Skeletal muscle tissue (tissue), 4 donors: Measurements from ENCODE around the gene SRPK2. TPM values are rescaled to one million over a fixed set of nuclear protein-coding genes. Genes with fewer than 3 reads are reported as not detected.

Source experiments
- H3K27ac ChIP-seq: one replicate; pipeline ENCODE4 v1.7.0; 2013; ENCODE audit warnings: mild to moderate bottlenecking, low read depth, low read length, inconsistent platforms
- H3K27me3 ChIP-seq, 3 donors: one replicate each; pipeline ENCODE4 v1.7.0; 2013; ENCODE audit warnings: low read length in 3 of 3; ENCODE audit not compliant: control insufficient read depth in 3 of 3, insufficient read depth in 3 of 3
- H3K36me3 ChIP-seq, 3 donors: one replicate each; pipeline ENCODE4 v1.7.0; 2013; ENCODE audit warnings: low read length in 3 of 3; ENCODE audit not compliant: control insufficient read depth in 3 of 3, insufficient read depth in 3 of 3
- H3K4me1 ChIP-seq, 3 donors: one replicate each; pipeline ENCODE4 v1.7.0; 2013; ENCODE audit warnings: low read length in 3 of 3, mild to moderate bottlenecking in 3 of 3; ENCODE audit not compliant: control insufficient read depth in 3 of 3, insufficient read depth in 3 of 3
- H3K4me3 ChIP-seq, 3 donors: one replicate each; pipeline ENCODE4 v1.7.0; 2013; ENCODE audit warnings: low read length in 3 of 3
- H3K9ac ChIP-seq, 3 donors: one replicate each; pipeline ENCODE4 v1.7.0; 2013; ENCODE audit warnings: low read length in 3 of 3, mild to moderate bottlenecking in 3 of 3, moderate library complexity in 2 of 3, low read depth in 1 of 3
- H3K9me3 ChIP-seq, 3 donors: one replicate each; pipeline ENCODE4 v1.7.0; 2013; ENCODE audit warnings: low read length in 3 of 3; ENCODE audit not compliant: control insufficient read depth in 3 of 3
- total RNA-seq: library from RNA; depleted of rRNA; stranded (reverse); fragments of >200 nt; gene quantifications from one replicate; pipeline ENCODE4 v1.2.3, GENCODE V29; 2014
- donor health status: Osteomylitis.

The SRPK2 gene
- total RNA-seq, 1 donor from 2014 or later: 73.6 TPM

- Histone ChIP-seq H3K9ac (no peak overlapping the region), H3K4me1 (no peaks in the 10 kb centered on the region), H3K27ac (no peak overlapping the region), H3K36me3 (peaks cover 8 to 22% (median 11%) of the 10 kb centered on the region in 3 donors), H3K27me3 (no peaks in the 10 kb centered on the region), H3K4me3 (no peak overlapping the region), H3K9me3 (no peaks in the 10 kb centered on the region)
Measured at GRCh38 chr7:105161366-105161765, 227.4 kb downstream of the SRPK2 start.

- no peaks in the 10 kb centered on the region for H3K27me3 ChIP-seq
- H3K36me3 ChIP-seq: peaks cover 0 to 4% (median 2%) of the 10 kb centered on the region in 3 donors
- H3K9ac ChIP-seq: no peak overlapping the region
- no peak overlapping the region for H3K4me3 ChIP-seq
- H3K27ac ChIP-seq: no peak overlapping the region
- no peaks in the 10 kb centered on the region for H3K4me1 ChIP-seq
- no peaks in the 10 kb centered on the region for H3K9me3 ChIP-seq
Measured at GRCh38 chr7:105157278-105157677, 231.4 kb downstream of the SRPK2 start.

GRCh38 chr7:105156731-105157130 lies 232.0 kb downstream of the SRPK2 start:
- no peaks in the 10 kb centered on the region for H3K27me3 ChIP-seq
- no peak overlapping the region for H3K27ac ChIP-seq
- peaks cover 0 to 4% (median 2%) of the 10 kb centered on the region in 3 donors for H3K36me3 ChIP-seq
- H3K9ac ChIP-seq: no peak overlapping the region
- no peaks in the 10 kb centered on the region for H3K4me1 ChIP-seq
- H3K9me3 ChIP-seq: no peaks in the 10 kb centered on the region
- no peak overlapping the region for H3K4me3 ChIP-seq

GRCh38 chr7:105154084-105154483 lies 234.6 kb downstream of the SRPK2 start:
- H3K36me3 ChIP-seq: peaks cover 0 to 2% (median 2%) of the 10 kb centered on the region in 3 donors
- no peak overlapping the region for H3K27ac ChIP-seq
- no peak overlapping the region for H3K9ac ChIP-seq
- no peaks in the 10 kb centered on the region for H3K4me1 ChIP-seq
- no peak overlapping the region for H3K4me3 ChIP-seq
- no peaks in the 10 kb centered on the region for H3K9me3 ChIP-seq
- H3K27me3 ChIP-seq: no peaks in the 10 kb centered on the region

- H3K4me3 ChIP-seq: no peak overlapping the region
- peaks cover 0 to 2% (median 2%) of the 10 kb centered on the region in 3 donors for H3K36me3 ChIP-seq
- no peaks in the 10 kb centered on the region for H3K9me3 ChIP-seq
- H3K9ac ChIP-seq: no peak overlapping the region
- H3K4me1 ChIP-seq: no peaks in the 10 kb centered on the region
- no peak overlapping the region for H3K27ac ChIP-seq
- H3K27me3 ChIP-seq: no peaks in the 10 kb centered on the region
Measured at GRCh38 chr7:105153531-105153930, 235.2 kb downstream of the SRPK2 start.

- no peaks in the 10 kb centered on the region for H3K27me3 ChIP-seq
- no peak overlapping the region for H3K27ac ChIP-seq
- peaks cover 0 to 2% (median 0%) of the 10 kb centered on the region in 3 donors for H3K36me3 ChIP-seq
- peaks cover 0 to 6% (median 5%) of the 10 kb centered on the region in 3 donors for H3K4me1 ChIP-seq
- H3K4me3 ChIP-seq: no peak overlapping the region
- H3K9ac ChIP-seq: no peak overlapping the region
- H3K9me3 ChIP-seq: no peaks in the 10 kb centered on the region
Measured at GRCh38 chr7:105151152-105151551, 237.6 kb downstream of the SRPK2 start.

- Histone ChIP-seq H3K27ac (no peak overlapping the region), H3K9ac (no peak overlapping the region), H3K27me3 (no peaks in the 10 kb centered on the region), H3K9me3 (no peaks in the 10 kb centered on the region), H3K4me3 (no peak overlapping the region), H3K36me3 (peaks cover 0 to 2% (median 0%) of the 10 kb centered on the region in 3 donors), H3K4me1 (peaks cover 0 to 6% (median 5%) of the 10 kb centered on the region in 3 donors)
Measured at GRCh38 chr7:105149827-105150226, 238.9 kb downstream of the SRPK2 start.

GRCh38 chr7:105141068-105141467 lies 247.7 kb downstream of the SRPK2 start:
- H3K27ac ChIP-seq: no peak overlapping the region
- peaks cover 5 to 23% (median 15%) of the 10 kb centered on the region in 3 donors for H3K36me3 ChIP-seq
- H3K27me3 ChIP-seq: no peaks in the 10 kb centered on the region
- no peak overlapping the region for H3K9ac ChIP-seq
- peaks cover 0 to 2% (median 0%) of the 10 kb centered on the region in 3 donors for H3K4me1 ChIP-seq
- H3K4me3 ChIP-seq: no peak overlapping the region
- no peaks in the 10 kb centered on the region for H3K9me3 ChIP-seq

- Histone ChIP-seq H3K4me3 (no peak overlapping the region), H3K27ac (no peak overlapping the region), H3K36me3 (peaks cover 5 to 23% (median 15%) of the 10 kb centered on the region in 3 donors), H3K9me3 (no peaks in the 10 kb centered on the region), H3K9ac (no peak overlapping the region), H3K4me1 (peaks cover 0 to 2% (median 0%) of the 10 kb centered on the region in 3 donors), H3K27me3 (no peaks in the 10 kb centered on the region)
Measured at GRCh38 chr7:105139381-105139780, 249.3 kb downstream of the SRPK2 start.

GRCh38 chr7:105137898-105138297 lies 250.8 kb downstream of the SRPK2 start:
- no peak overlapping the region for H3K4me3 ChIP-seq
- H3K36me3 ChIP-seq: peaks cover 5 to 23% (median 21%) of the 10 kb centered on the region in 3 donors
- H3K27ac ChIP-seq: no peak overlapping the region
- H3K9me3 ChIP-seq: no peaks in the 10 kb centered on the region
- H3K27me3 ChIP-seq: no peaks in the 10 kb centered on the region
- H3K9ac ChIP-seq: no peak overlapping the region
- peaks cover 0 to 2% (median 0%) of the 10 kb centered on the region in 3 donors for H3K4me1 ChIP-seq
